ENCODE measurements around the gene WBP11.

DNA sequence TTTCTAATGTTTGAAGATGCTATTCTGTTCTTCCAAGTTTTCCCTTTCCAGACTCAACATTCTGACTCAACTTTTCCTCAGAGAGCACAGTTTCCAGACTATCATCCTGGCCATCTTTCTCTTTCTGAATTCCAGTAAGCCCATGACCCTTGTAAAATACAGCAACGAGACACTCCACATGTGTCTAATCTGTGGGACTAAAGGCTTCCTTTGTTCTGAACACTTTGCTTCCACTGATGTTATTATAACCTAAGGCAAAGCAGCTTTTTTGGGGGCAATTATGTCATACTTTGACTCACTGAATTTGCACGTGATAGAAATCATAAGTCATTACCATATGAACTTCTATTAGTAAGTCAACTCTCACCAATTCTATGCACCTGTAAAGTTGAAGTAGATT, 46.4 kb upstream of the WBP11 start:
- TF ChIP-seq, protein P1, sequence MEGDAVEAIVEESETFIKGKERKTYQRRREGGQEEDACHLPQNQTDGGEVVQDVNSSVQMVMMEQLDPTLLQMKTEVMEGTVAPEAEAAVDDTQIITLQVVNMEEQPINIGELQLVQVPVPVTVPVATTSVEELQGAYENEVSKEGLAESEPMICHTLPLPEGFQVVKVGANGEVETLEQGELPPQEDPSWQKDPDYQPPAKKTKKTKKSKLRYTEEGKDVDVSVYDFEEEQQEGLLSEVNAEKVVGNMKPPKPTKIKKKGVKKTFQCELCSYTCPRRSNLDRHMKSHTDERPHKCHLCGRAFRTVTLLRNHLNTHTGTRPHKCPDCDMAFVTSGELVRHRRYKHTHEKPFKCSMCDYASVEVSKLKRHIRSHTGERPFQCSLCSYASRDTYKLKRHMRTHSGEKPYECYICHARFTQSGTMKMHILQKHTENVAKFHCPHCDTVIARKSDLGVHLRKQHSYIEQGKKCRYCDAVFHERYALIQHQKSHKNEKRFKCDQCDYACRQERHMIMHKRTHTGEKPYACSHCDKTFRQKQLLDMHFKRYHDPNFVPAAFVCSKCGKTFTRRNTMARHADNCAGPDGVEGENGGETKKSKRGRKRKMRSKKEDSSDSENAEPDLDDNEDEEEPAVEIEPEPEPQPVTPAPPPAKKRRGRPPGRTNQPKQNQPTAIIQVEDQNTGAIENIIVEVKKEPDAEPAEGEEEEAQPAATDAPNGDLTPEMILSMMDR (IDR thresholded peaks at IDR 0.05; ENCODE audit: insufficient read depth, low read depth, low read length) = no peak
- no peak for TF ChIP-seq EZH2 (IDR thresholded peaks at IDR 0.05; ENCODE audit: insufficient read depth, low read length)

Data from astrocyte (in vitro differentiated cells and primary cell).